ENCODE results near the gene LIPC.
A peak's percentile ranks its signal among the peaks of the same experiment; 100 is the strongest.

Gene LIPC

DNA sequence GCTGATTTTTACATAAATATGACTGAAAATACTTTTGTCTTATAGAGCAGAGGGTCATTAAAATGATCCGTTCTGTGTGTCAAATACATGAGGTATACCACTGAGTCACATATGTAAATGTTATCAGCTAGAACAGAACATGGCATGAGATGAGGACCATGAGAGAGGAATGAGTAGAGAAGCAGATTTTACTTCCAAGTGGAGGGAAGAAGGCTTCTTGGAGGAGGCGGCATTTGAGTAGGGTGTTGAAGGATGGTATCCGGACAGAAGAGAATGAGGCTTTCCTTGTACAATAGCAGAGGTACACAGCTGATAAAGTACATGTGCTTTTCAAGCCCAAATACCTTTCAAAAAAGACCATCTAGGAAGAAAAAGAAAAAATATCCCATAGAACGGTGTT, 4.8 kb downstream of the LIPC start:
- DNase-seq (ENCODE audit: low read depth in 2 of 2): no peak

DNA sequence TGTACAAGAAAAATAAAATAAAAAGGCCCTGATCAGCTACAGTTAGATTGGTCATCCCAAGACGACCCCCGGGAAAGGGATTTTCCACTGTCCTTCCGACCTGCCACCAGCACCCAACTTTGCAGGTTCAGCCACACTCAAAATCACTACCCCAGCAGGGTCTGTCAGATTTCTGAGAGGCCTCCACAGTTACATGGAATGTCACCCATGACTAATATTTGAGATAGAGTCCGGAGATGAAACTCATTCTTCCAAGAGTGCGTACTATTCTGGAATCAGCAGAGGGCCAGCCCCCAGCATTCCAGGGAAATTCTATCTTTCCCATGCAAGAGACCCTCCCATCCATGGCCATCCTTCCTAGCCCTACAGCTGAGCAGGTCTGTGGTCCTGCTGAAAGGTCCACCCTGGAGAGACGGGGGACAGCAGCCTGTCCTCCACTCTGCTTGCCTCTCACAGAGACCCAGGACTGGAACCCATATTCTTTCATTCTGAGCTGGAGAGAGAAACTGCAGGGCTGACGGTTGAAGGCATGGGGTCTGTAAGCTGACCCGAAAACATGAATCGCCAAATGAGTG, 5.8 kb downstream of the LIPC start:
- no peak for DNase-seq (ENCODE audit: low read depth in 2 of 2)

- DNase-seq (ENCODE audit: low read depth in 2 of 2): no peak
Observed at GRCh38 chr15:58438111-58438510, 6.3 kb downstream of the LIPC start.

- no peak for DNase-seq (ENCODE audit: low read depth in 2 of 2)
Observed at GRCh38 chr15:58438956-58439355, 7.2 kb downstream of the LIPC start.

DNA sequence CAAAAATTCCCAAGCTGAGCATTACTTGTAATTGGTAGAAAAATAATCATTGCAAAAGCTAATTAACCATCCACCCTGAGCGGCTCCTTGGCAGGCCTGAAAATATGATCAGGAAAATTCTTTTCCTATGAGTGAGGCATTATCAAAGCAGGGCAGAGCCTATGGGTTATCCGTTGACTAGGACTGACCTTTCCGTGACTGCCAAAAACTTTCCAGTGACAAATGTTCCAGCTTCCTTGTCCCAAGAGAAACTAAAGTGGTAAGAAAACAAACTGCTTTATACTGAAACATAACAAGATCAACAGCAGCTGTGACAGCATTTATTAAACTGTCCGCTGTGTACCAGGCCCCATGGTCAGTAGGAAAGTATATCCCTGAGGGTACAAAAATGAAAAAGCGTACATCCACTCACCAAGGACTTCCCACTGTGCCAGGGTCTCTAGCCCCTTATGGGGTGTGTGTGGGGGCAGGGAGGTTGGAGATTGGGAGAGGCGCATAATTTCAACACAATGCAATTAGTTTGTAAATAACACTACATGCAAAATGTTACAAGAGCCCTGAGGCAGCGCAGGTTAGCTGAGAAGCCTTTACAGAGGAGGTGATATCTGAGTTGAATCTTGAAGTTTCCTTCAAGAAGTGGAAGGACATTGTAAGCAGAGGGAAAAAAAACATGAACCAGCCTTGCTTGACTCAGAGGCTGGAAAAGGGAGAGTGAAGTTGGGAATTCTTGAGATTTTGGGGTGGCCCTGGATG, 8.5 kb downstream of the LIPC start:
- DNase-seq (ENCODE audit: low read depth in 2 of 2): no peak

DNA sequence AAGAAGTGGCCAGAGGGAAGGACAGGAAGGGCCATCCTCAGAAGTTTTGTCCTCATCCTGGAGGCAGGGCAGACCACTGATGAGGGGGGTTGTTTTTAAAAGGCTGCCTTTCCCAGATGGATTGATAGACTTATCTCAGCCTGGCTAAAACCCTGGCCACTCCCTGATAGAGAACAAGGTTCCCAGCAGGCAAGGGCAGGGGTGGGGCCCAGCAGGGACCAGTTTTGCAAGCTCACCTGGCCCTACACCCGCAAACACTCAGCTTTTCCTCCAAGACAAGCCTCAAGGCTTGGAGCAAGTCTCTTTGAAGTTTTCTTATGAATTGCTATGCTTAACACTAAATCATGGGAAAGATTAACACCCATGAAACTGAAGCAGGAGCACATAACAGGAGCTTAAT, 9.1 kb downstream of the LIPC start:
- DNase-seq (ENCODE audit: low read depth in 2 of 2): no peak

GRCh38 chr15:58441376-58442070, 9.7 kb downstream of the LIPC start:
- no peak for DNase-seq (ENCODE audit: low read depth in 2 of 2)

- no peak for DNase-seq (ENCODE audit: low read depth in 2 of 2)
Observed at GRCh38 chr15:58442122-58442521, 10.3 kb downstream of the LIPC start.

DNA sequence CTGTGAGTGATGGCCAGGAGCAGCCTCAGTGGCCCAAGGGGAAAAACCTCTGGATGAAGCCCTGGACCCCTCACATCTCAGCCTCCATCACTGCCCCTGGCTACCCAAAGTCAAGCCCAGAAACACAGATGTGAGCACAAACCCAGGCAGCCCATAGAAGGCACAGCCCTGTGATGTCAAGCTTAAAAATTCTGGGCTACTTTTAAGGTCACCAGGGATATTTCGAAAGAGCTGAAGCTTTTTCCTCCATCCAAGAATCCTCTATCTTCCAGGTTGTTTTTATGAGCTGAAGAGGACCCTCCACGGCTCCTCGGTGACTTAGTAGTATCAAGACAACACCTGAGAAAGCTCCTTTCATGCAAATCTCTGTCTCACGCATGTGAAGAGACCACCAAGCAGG, 11.5 kb downstream of the LIPC start:
- DNase-seq (ENCODE audit: low read depth in 2 of 2): no peak

DNA sequence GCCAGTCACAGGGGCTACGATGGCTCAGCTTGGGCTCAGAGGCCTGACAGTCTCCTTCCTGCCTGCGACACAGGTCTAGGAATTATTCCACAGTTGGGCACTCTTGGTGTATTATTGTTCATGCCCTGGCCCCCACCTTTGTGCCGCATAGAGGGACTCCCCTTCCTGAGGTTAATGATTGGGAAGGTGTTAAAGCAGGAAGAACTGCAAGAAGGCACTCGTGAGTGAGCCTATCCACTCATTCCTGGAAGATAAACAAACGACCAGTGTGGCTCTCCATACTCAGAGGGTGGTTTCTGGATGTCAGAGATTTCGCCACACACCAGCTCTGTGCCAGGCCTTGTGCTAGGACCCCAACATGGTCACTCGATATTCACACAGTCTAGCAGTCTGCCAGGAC, 12.3 kb downstream of the LIPC start:
- DNase-seq (ENCODE audit: low read depth in 2 of 2): no peak

GRCh38 chr15:58444658-58445332, 13.0 kb downstream of the LIPC start:
- DNase-seq (ENCODE audit: low read depth in 2 of 2): no peak

DNA sequence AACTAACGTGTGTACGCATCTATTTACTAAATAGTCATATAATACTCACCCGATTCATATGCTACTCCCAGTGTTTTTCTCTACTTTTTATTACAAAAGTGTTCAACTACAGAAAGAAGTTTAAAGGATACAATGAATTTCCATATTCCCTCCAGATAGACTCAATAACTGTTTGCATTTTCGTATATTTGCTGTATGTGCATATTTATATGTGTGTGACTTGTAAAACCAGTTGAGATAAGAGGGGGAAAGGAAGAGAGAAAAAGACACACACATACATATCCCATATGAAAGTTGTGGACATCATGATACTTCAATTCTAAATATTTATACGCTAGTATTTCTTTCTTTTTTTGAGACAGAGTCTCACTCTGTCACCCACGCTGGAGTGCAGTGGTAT, 14.1 kb downstream of the LIPC start:
- no peak for DNase-seq (ENCODE audit: low read depth in 2 of 2)

DNA sequence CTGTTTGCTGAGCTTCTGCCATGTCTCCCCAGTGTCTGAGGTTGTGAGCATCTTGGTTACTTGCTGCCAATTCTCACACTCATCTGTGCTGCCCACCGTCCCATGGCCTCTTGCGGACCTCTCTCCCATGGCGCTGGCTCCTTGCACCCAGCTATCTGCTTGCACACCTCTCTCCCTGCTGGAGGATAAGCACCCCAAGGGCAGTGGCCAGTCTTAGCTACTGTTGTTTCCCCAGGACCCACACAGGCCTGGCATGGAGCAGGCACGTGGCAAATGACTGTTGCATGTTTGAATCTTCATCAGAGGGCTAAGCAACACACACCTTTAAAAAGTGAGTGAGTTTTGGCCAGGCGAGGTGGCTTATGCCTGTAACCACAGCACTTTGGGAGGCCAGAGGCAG, 14.7 kb downstream of the LIPC start:
- no peak for DNase-seq (ENCODE audit: low read depth in 2 of 2)

DNA sequence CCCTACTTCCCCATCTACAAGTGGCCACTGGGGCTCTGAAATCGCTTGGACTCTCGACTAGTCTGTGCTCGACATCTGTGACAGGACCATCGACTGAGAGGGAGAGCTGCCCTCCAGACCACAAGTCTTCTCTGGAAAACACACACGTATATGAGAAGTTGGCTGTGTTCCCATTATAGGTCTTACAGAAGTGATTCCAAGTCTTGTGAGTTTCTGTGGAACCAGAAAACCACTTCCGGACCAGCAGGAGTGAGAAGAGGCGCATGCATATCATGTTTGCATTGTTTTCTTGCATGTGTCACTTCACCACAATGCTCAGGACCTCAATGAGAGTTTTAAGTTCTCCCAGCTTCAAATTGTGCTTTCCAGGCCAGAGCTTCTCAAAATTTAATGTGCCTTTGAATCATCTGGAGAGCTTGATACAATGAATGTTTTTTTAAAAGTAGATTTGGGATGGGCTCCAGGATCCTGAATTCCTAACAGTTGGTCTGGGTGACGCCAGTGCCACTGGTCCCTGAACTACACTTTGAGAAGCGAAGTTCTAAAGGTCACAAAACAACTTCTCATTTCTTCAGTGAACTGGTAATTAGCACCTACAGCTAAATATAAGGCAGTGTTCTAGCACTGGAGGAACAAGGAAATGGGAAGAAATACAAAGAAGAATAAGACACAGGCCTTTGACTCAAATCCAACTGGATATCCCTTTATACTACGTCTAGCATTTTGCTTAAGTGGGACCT, 15.7 kb downstream of the LIPC start:
- no peak for DNase-seq (ENCODE audit: low read depth in 2 of 2)

DNA sequence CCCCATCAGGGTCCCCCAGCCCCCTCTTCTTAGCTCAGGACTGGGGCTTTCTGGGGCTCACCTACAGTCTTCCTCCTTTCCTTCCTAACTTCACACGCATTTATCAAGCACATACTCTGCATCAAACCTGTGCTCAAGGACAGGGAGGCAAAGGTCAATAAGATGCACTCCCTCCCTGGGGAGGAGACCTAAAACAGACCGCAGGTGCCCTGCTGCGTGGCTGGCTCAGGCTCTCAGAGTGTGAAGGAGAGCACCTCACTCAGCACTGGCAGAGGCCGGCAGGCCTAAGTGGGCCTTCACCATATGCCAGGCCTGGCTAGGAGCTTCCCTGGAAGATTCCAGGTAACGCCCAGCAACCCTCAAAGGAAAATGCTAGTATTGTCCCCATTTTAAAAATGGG, 16.5 kb downstream of the LIPC start:
- no peak for DNase-seq (ENCODE audit: low read depth in 2 of 2)

GRCh38 chr15:58448906-58449305, 17.1 kb downstream of the LIPC start:
- no peak for DNase-seq (ENCODE audit: low read depth in 2 of 2)

- no peak for DNase-seq (ENCODE audit: low read depth in 2 of 2)
Observed at GRCh38 chr15:58451826-58452225, 20.0 kb downstream of the LIPC start.

GRCh38 chr15:58452775-58453174, 21.0 kb downstream of the LIPC start:
- DNase-seq (ENCODE audit: low read depth in 2 of 2): no peak

- peak; percentile 25 to 35 for DNase-seq (ENCODE audit: low read depth in 2 of 2)
Observed at GRCh38 chr15:58453931-58454793, 22.4 kb downstream of the LIPC start.

- no peak for DNase-seq (ENCODE audit: low read depth in 2 of 2)
Observed at GRCh38 chr15:58454950-58455401, 23.2 kb downstream of the LIPC start.

- DNase-seq (ENCODE audit: low read depth in 2 of 2): no peak
Observed at GRCh38 chr15:58457466-58457965, 25.7 kb downstream of the LIPC start.

Data from stimulated activated CD8-positive, alpha-beta memory T cell treated with anti-CD3 and anti-CD28 coated beads, Interleukin-7, amount 100 ng/mL, for 4 hours (primary cell).